ENCODE results near the gene NPAS4. TPM values are rescaled to one million over a fixed set of nuclear protein-coding genes. Genes with fewer than 3 reads are reported as not detected.

Gene NPAS4
- polyA plus RNA-seq, 1 experiment = 0.72 TPM

- peak; percentile 63 for DNase-seq (ENCODE audit: low read depth)
- peak; percentile 99 for TF ChIP-seq CTCF (IDR thresholded peaks at IDR 0.05; ENCODE audit: insufficient read depth, low read depth, low read length)
- ChIA-PET CTCF (interaction anchor here (0.5 to 15.9 kb wide), 32 partner anchors 9 to 1297 kb away, joined by 3 to 400 read pairs (median 4); partner anchors contain the start of genes DPP3, MRPL11, NPAS4 and RBM4B), POLR2A (interaction anchor here (0.6 to 0.9 kb wide), 3 partner anchors 9 to 95 kb away, joined by 3 to 13 read pairs (median 5); no protein-coding TSS in a partner anchor)
- peak overlapping the region; percentile 54 for H3K4me3 ChIP-seq (ENCODE audit: low read depth, low read length)
- peaks cover 13% of the 10 kb centered on the region for H3K27me3 ChIP-seq (ENCODE audit: control insufficient read depth, insufficient read depth, low read length)
- H3K36me3 ChIP-seq (ENCODE audit: control insufficient read depth, insufficient read depth, low read length) = no peaks in the 10 kb centered on the region
Observed at GRCh38 chr11:66408488-66409214, 12.2 kb upstream of the NPAS4 start.

GRCh38 chr11:66409226-66409625 is 11.6 kb upstream of the NPAS4 start:
- Histone ChIP-seq H3K27me3 (ENCODE audit: control insufficient read depth, insufficient read depth, low read length) (peaks cover 10% of the 10 kb centered on the region), H3K36me3 (ENCODE audit: control insufficient read depth, insufficient read depth, low read length) (no peaks in the 10 kb centered on the region), H3K4me3 (ENCODE audit: low read depth, low read length) (peak overlapping the region; percentile 54)
- TF ChIP-seq CTCF (IDR thresholded peaks at IDR 0.05; ENCODE audit: insufficient read depth, low read depth, low read length) = no peak
- POLR2A ChIA-PET = interaction anchor here (0.6 to 0.9 kb wide), 2 partner anchors 9 to 95 kb away, joined by 3 to 5 read pairs; no protein-coding TSS in a partner anchor
- no peak for DNase-seq (ENCODE audit: low read depth)
- CTCF ChIA-PET = interaction anchor here (0.6 to 15.9 kb wide), 29 partner anchors 10 to 568 kb away, joined by 3 to 400 read pairs (median 4); partner anchors contain the start of genes MRPL11, NPAS4 and RBM4B

- ChIA-PET CTCF (interaction anchor here (1.0 to 15.9 kb wide), 6 partner anchors 16 to 268 kb away, joined by 3 to 400 read pairs (median 17); partner anchors contain the start of genes MRPL11, NPAS4 and RBM4B), POLR2A (no interaction called here)
- H3K36me3 ChIP-seq (ENCODE audit: control insufficient read depth, insufficient read depth, low read length) = no peaks in the 10 kb centered on the region
- no peak for DNase-seq (ENCODE audit: low read depth)
- no peak overlapping the region for H3K4me3 ChIP-seq (ENCODE audit: low read depth, low read length)
- H3K27me3 ChIP-seq (ENCODE audit: control insufficient read depth, insufficient read depth, low read length) = peaks cover 8% of the 10 kb centered on the region
- no peak for TF ChIP-seq CTCF (IDR thresholded peaks at IDR 0.05; ENCODE audit: insufficient read depth, low read depth, low read length)
Observed at GRCh38 chr11:66410191-66410590, 10.6 kb upstream of the NPAS4 start.

- ChIA-PET CTCF (interaction anchor here (1.3 to 15.9 kb wide), 3 partner anchors 15 to 268 kb away, joined by 4 to 400 read pairs (median 38); partner anchors contain the start of genes MRPL11 and NPAS4), POLR2A (interaction anchor here (0.5 kb wide), 1 partner anchor 97 kb away, joined by 4 read pairs; no protein-coding TSS in a partner anchor)
- no peak for TF ChIP-seq CTCF (IDR thresholded peaks at IDR 0.05; ENCODE audit: insufficient read depth, low read depth, low read length)
- Histone ChIP-seq H3K4me3 (ENCODE audit: low read depth, low read length) (no peak overlapping the region), H3K27me3 (ENCODE audit: control insufficient read depth, insufficient read depth, low read length) (peaks cover 4% of the 10 kb centered on the region), H3K36me3 (ENCODE audit: control insufficient read depth, insufficient read depth, low read length) (no peaks in the 10 kb centered on the region)
- DNase-seq (ENCODE audit: low read depth) = no peak
Observed at GRCh38 chr11:66411323-66411722, 9.5 kb upstream of the NPAS4 start.

GRCh38 chr11:66412110-66412509 is 8.7 kb upstream of the NPAS4 start:
- peaks cover 3% of the 10 kb centered on the region for H3K27me3 ChIP-seq (ENCODE audit: control insufficient read depth, insufficient read depth, low read length)
- no peak overlapping the region for H3K4me3 ChIP-seq (ENCODE audit: low read depth, low read length)
- no peaks in the 10 kb centered on the region for H3K36me3 ChIP-seq (ENCODE audit: control insufficient read depth, insufficient read depth, low read length)
- ChIA-PET CTCF (interaction anchor here (0.9 to 15.9 kb wide), 3 partner anchors 14 to 267 kb away, joined by 3 to 400 read pairs (median 4); partner anchors contain the start of genes MRPL11 and NPAS4), POLR2A (no interaction called here)
- no peak for TF ChIP-seq CTCF (IDR thresholded peaks at IDR 0.05; ENCODE audit: insufficient read depth, low read depth, low read length)
- DNase-seq (ENCODE audit: low read depth) = no peak

Measured in BJ (cell line).